ENCODE measurements around the gene CPNE5. TPM values are rescaled to one million over a fixed set of nuclear protein-coding genes. Genes with fewer than 3 reads are reported as not detected.
A peak's percentile ranks its signal among the peaks of the same experiment; 100 is the strongest.

CPNE5 gene
- total and polyA plus RNA-seq, 7 donors: 0.03 to 1.7 (median 0.41) TPM

DNA sequence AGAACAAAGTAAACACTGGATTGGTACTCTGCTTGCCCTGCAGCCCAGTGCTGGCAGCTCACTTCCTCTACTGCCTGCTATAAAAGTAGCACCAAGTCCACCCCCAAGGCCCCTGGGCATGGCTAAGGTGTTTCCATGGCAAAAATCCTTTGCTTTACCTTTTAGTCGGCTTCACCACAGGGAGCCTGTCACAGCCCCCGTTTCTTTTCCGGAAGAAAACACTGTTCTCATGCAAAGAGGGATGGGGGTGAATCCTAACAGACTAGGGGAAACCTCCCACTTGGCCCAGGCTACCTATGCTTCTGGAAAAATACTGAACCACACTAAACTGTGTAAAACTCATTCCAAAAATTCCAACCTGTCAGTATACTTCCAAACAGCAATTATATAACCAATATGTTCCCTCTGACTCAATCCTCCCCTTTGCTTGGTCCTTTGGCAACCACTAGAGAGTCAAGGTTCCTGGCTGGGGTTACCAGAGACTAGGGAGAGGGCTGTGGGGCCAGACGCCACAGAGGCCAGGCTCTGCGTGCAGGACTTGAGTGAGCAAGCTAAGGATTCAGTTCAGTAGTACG lies 19.2 kb upstream of the CPNE5 start:
- Histone ChIP-seq H3K9me3 (no peaks in the 10 kb centered on the region), H3K27ac (no peak overlapping the region), H3K4me1 (peaks cover 9% of the 10 kb centered on the region), H3K36me3 (ENCODE audit: insufficient read depth in 1 of 2, low read depth in 1 of 2) (peaks cover 0 to 20% of the 10 kb centered on the region in 2 donors), H3K27me3 (ENCODE audit: insufficient read depth in 3 of 3, low read length in 2 of 3) (no peaks in the 10 kb centered on the region), H3K4me3 (no peak overlapping the region)
- DNase-seq (peak in 1 of 2 donors; percentile 37), ATAC-seq (peak in 1 of 4 donors; percentile 43)
- WGBS, 3 donors: 76 to 82% (median 81%) methylated on average over 6 of the region's 6 CpGs
- intact Hi-C loops (cut with DNase I): no loop called here
- no peak for TF ChIP-seq CTCF (IDR thresholded peaks at IDR 0.05)

DNA sequence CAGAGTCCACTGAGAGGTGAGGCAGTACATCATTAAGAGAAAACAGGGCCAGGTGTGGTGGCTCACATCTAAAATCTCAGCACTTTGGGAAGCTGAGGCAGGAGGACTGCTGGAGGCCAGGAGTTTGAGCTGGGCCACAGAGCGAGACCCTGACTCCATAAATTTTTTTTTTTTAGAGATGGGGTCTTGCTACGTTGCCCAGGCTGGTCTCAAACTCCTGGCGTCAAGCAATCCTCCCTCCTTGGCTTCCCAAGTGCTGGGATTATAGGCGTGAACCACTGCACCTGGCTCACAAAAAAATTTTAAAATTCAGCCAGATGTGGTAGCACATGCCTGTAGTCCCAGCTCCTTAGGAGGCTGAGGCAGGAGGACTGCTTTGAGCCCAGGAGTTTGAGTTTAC lies 18.1 kb upstream of the CPNE5 start:
- no peaks in the 10 kb centered on the region for H3K9me3 ChIP-seq
- H3K27me3 ChIP-seq (ENCODE audit: insufficient read depth in 3 of 3, low read length in 2 of 3): no peaks in the 10 kb centered on the region
- DNase-seq (no peak), ATAC-seq (no peak)
- no peak for TF ChIP-seq CTCF (IDR thresholded peaks at IDR 0.05)
- peaks cover 21% of the 10 kb centered on the region for H3K4me1 ChIP-seq
- 95 to 98% (median 96%) methylated on average over 4 of the region's 4 CpGs for WGBS, 3 donors
- H3K4me3 ChIP-seq: no peak overlapping the region
- no peak overlapping the region for H3K27ac ChIP-seq
- H3K36me3 ChIP-seq (ENCODE audit: insufficient read depth in 1 of 2, low read depth in 1 of 2): peaks cover 0 to 11% of the 10 kb centered on the region in 2 donors
- intact Hi-C loops (cut with DNase I): no loop called here

GRCh38 chr6:36856277-36856676 lies 17.0 kb upstream of the CPNE5 start:
- Histone ChIP-seq H3K4me1 (peaks cover 31% of the 10 kb centered on the region), H3K4me3 (no peak overlapping the region), H3K9me3 (no peaks in the 10 kb centered on the region), H3K27me3 (ENCODE audit: insufficient read depth in 3 of 3, low read length in 2 of 3) (no peaks in the 10 kb centered on the region), H3K36me3 (ENCODE audit: insufficient read depth in 1 of 2, low read depth in 1 of 2) (peaks cover 0 to 11% of the 10 kb centered on the region in 2 donors), H3K27ac (no peak overlapping the region)
- 49 to 69% (median 60%) methylated on average over 8 of the region's 8 CpGs for WGBS, 3 donors
- DNase-seq (no peak), ATAC-seq (no peak)
- TF ChIP-seq CTCF (IDR thresholded peaks at IDR 0.05): no peak
- intact Hi-C loops (cut with DNase I): no loop called here

DNA sequence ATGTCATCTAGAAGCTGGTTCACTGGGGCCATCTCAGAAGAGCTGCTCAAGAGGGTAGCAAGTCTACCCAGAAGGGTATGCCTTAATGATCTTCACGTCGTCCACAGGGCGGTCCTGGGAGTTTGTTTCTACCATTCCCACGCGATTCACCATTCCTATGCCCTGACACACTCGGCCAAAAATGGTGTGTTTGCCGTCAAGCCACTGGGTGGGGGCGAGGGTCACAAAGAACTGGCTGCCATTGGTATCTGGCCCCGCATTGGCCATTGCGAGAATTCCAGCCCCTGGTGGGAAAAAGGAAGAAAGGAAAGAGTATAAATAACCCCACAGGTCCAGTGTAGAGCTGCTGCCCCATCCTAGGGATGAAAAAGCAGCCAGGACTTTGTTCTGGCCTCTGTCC lies 16.5 kb upstream of the CPNE5 start:
- Histone ChIP-seq H3K9me3 (no peaks in the 10 kb centered on the region), H3K27me3 (ENCODE audit: insufficient read depth in 3 of 3, low read length in 2 of 3) (no peaks in the 10 kb centered on the region), H3K27ac (no peak overlapping the region), H3K4me1 (peaks cover 36% of the 10 kb centered on the region), H3K4me3 (no peak overlapping the region), H3K36me3 (ENCODE audit: insufficient read depth in 1 of 2, low read depth in 1 of 2) (peaks cover 0 to 11% of the 10 kb centered on the region in 2 donors)
- no peak for DNase-seq
- WGBS, 3 donors: 92 to 93% (median 92%) methylated on average over 10 of the region's 10 CpGs
- intact Hi-C loops (cut with DNase I): no loop called here
- ATAC-seq: no peak
- no peak for TF ChIP-seq CTCF (IDR thresholded peaks at IDR 0.05)

DNA sequence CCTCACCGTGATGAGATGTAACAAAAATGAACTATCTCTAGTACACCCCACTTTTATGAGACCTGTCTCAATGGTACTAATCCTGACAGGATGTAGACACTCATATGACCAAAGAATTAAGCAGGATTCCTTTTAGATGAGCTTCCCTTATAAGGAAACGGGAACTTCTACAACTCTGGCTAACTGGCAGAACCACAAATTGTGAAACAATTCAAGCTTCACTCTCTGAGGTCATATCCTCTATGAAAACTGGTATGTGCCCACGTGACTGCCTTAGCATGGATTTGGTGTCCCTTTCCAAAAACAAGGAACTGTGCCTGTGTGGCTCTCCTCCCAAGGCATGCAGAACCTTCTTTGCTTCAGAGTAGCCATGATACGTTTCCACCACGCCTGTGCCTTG lies 14.1 kb upstream of the CPNE5 start:
- peak overlapping the region; percentile 12 for H3K4me3 ChIP-seq
- peak overlapping the region; percentile 94 for H3K27ac ChIP-seq
- TF ChIP-seq CTCF (IDR thresholded peaks at IDR 0.05): no peak
- DNase-seq (peak in 1 of 2 donors; percentile 63), ATAC-seq (peak; percentile 78 to 90 (median 80))
- peaks cover 0 to 11% of the 10 kb centered on the region in 2 donors for H3K36me3 ChIP-seq (ENCODE audit: insufficient read depth in 1 of 2, low read depth in 1 of 2)
- WGBS, 3 donors: 26 to 31% (median 28%) methylated on average over 5 of the region's 5 CpGs
- H3K4me1 ChIP-seq: peaks cover 36% of the 10 kb centered on the region
- H3K27me3 ChIP-seq (ENCODE audit: insufficient read depth in 3 of 3, low read length in 2 of 3): no peaks in the 10 kb centered on the region
- no peaks in the 10 kb centered on the region for H3K9me3 ChIP-seq
- intact Hi-C loops (cut with DNase I): loop anchor here in 1 of 2 donors (5.0 kb wide), 2 partner anchors 171 to 236 kb away; no protein-coding TSS in a partner anchor

All from psoas muscle (tissue), 8 donors.